K562 (cell line): ENCODE measurements around the gene FSTL3. TPM values are rescaled to one million over a fixed set of nuclear protein-coding genes. Genes with fewer than 3 reads are reported as not detected.

ENCODE experiments used
- ATAC-seq: fragments of 200-7000 bp; cut with Tn5 transposase; 3 replicates; pipeline ENCODE4 v1.9.1; 2020; ENCODE audit warnings: moderate library complexity
- BruUV-seq: library from RNA; stranded (reverse); fragments of 400-500 nt; replicated peaks from 2 replicates; lab custom pipeline; 2021; lab: Mats Ljungman, UMichigan
- CTCF ChIA-PET: fragments of 300-600 bp; formaldehyde crosslinking; extraction: SDS; loops from one replicate; lab custom pipeline; 2021; ENCODE audit warnings: low intra/inter-chr PET ratio; lab: Yijun Ruan, JAX
- POLR2A ChIA-PET: fragments of 300-600, 350-650 bp; sonication (Branson Sonifier 250); formaldehyde crosslinking; extraction: SDS; loops from one replicate; lab custom pipeline; 2021; ENCODE audit warnings: antibody characterized with exemption, inconsistent platforms; lab: Yijun Ruan, JAX
- DNase-seq, 4 experiments: peaks; one replicate each; pipeline versions ENCODE4 v3.0.0 to v3.0.0-alpha.2; 2011 to 2018; ENCODE audit warnings: low spot score in 3 of 4, mixed read lengths in 3 of 4; ENCODE audit errors: extremely low read depth in 1 of 4
- FAIRE-seq: peaks from 2 replicates; lab custom pipeline; 2011; peaks lifted over from hg19 to GRCh38; lab: Jason Lieb, UNC
- H2AFZ ChIP-seq: 2 replicates; pipeline ENCODE4 v1.6.0; 2011; ENCODE audit warnings: low read depth, low read length, control low read depth, inconsistent platforms
- H3K27ac ChIP-seq: fragments of 200-600 bp; 3 replicates; pipeline ENCODE4 v1.8.0; 2011; ENCODE audit warnings: low read depth, mild to moderate bottlenecking, control low read depth, inconsistent platforms, low read length, moderate library complexity, mixed read lengths; ENCODE audit errors: extremely low read depth
- H3K27me3 ChIP-seq, 2 experiments: fragments of 300-600 bp in 1 of 2; 2 replicates in 1 of 2; 3 replicates in 1 of 2; pipeline versions ENCODE4 v1.6.0 to v1.8.0; 2011; ENCODE audit warnings: inconsistent platforms in 2 of 2, low read length in 2 of 2, mild to moderate bottlenecking in 1 of 2, mixed read lengths in 1 of 2, moderate library complexity in 1 of 2; ENCODE audit not compliant: control insufficient read depth in 2 of 2, insufficient read depth in 2 of 2
- H3K36me3 ChIP-seq: fragments of 300-600 bp; 3 replicates; pipeline ENCODE4 v1.8.0; 2011; ENCODE audit warnings: mild to moderate bottlenecking, low read length, inconsistent platforms; ENCODE audit not compliant: control insufficient read depth, insufficient read depth
- H3K4me1 ChIP-seq, 2 experiments: fragments of 200-600 bp in 1 of 2; replicated peaks in 1 of 2; 2 replicates in 1 of 2; 3 replicates in 1 of 2; pipeline versions ENCODE4 v1.5.1 to v1.8.0; 2011; ENCODE audit warnings: inconsistent platforms in 2 of 2, low read length in 2 of 2, mild to moderate bottlenecking in 1 of 2, mixed read lengths in 1 of 2, moderate library complexity in 1 of 2; ENCODE audit not compliant: control insufficient read depth in 2 of 2, insufficient read depth in 2 of 2
- H3K4me2 ChIP-seq: 2 replicates; pipeline ENCODE4 v1.6.1; 2011; ENCODE audit warnings: low read length, control low read depth, inconsistent platforms, mixed read lengths; ENCODE audit not compliant: insufficient read depth
- H3K4me3 ChIP-seq: fragments of 200-600 bp; sonication (generic), shearing (Covaris generic); 2 replicates; pipeline ENCODE4 v1.5.1; 2016; ENCODE audit warnings: control low read depth, inconsistent platforms
- H3K79me2 ChIP-seq: fragments of 200-600 bp; 3 replicates; pipeline ENCODE4 v1.8.0; 2011; ENCODE audit warnings: low read length, inconsistent platforms; ENCODE audit not compliant: control insufficient read depth, insufficient read depth
- H3K9ac ChIP-seq, 2 experiments: 2 replicates each; pipeline versions ENCODE4 v1.6.0 to v1.6.1; 2011; ENCODE audit warnings: low read depth in 2 of 2, low read length in 2 of 2, control low read depth in 1 of 2, inconsistent platforms in 1 of 2, mild to moderate bottlenecking in 1 of 2, mixed read lengths in 1 of 2; ENCODE audit not compliant: insufficient read depth in 1 of 2
- H3K9me1 ChIP-seq: one replicate; pipeline ENCODE4 v1.6.0; 2011; ENCODE audit warnings: inconsistent platforms, mild to moderate bottlenecking, low read length, moderate library complexity; ENCODE audit not compliant: control insufficient read depth, insufficient read depth
- H3K9me3 ChIP-seq: replicated peaks from 2 replicates; pipeline ENCODE4 v1.5.1; 2011; ENCODE audit warnings: low read depth, low read length, inconsistent platforms; ENCODE audit not compliant: control insufficient read depth, insufficient read depth
- H4K20me1 ChIP-seq: replicated peaks from 2 replicates; pipeline ENCODE4 v1.6.1; 2011; ENCODE audit warnings: low read length, inconsistent platforms, mixed read lengths; ENCODE audit not compliant: control insufficient read depth, insufficient read depth
- FOXP4 ChIP-seq: sonication (generic); formaldehyde crosslinking; IDR thresholded peaks from 2 replicates; pipeline ENCODE4 v1.8.0; 2022; ENCODE audit warnings: mild to moderate bottlenecking, missing genetic modification reagents, borderline replicate concordance
- ILF3 ChIP-seq: fragments of 450-650 bp; IDR thresholded peaks from 2 replicates; pipeline ENCODE4 v1.6.1; 2018; ENCODE audit warnings: antibody characterized with exemption, mild to moderate bottlenecking, moderate library complexity, borderline replicate concordance
- NEUROD1 ChIP-seq: fragments of 150-350 bp; IDR thresholded peaks from 2 replicates; pipeline ENCODE4 v1.6.1; 2014; ENCODE audit warnings: borderline replicate concordance, low read length, low read depth; ENCODE audit not compliant: partially characterized antibody
- ZBTB33 ChIP-seq: sonication (generic); formaldehyde crosslinking; IDR thresholded peaks from 2 replicates; pipeline ENCODE4 v1.8.1; 2023; ENCODE audit warnings: mild to moderate bottlenecking, missing genetic modification reagents
- ZFP91 ChIP-seq: sonication (generic); formaldehyde crosslinking; IDR thresholded peaks from 2 replicates; pipeline ENCODE4 v1.8.0; 2022; ENCODE audit warnings: mild to moderate bottlenecking, missing genetic modification reagents
- ZNF146 ChIP-seq: IDR thresholded peaks from one replicate; pipeline ENCODE4 v1.6.1; 2018; ENCODE audit warnings: missing compliant biosample characterization; ENCODE audit not compliant: unreplicated experiment
- ZNF561 ChIP-seq: fragments of 450-650 bp; formaldehyde crosslinking; conservative IDR thresholded peaks from 2 replicates; pipeline ENCODE4 v1.4.0; 2020; ENCODE audit warnings: mild to moderate bottlenecking, moderate library complexity
- WGBS: fragments of 100-300 bp; shearing (Covaris generic); methylation state at CpG from one replicate; pipeline ENCODE4 v1.1.6; 2016; ENCODE audit warnings: low coverage, mixed read lengths; ENCODE audit not compliant: insufficient coverage; ENCODE audit errors: missing lambda C conversion rate; 5-methylcytosine and 5-hydroxymethylcytosine counted together
- in situ Hi-C: fragments of 300-500 bp; cut with MboI; formaldehyde crosslinking; loops from 4 replicates; pipeline ENCODE4 v1.15.0; 2018; ENCODE audit warnings: inconsistent platforms, mixed read lengths
- intact Hi-C: fragments of 100-400 bp; cut with micrococcal nuclease; formaldehyde crosslinking; loops from 2 replicates; pipeline ENCODE4 v1.14.2; 2022
- polyA plus RNA-seq, 8 experiments: library from polyadenylated mRNA; depleted of rRNA in 4 of 8; stranded (reverse) in 5 of 8; unstranded in 3 of 8; fragments of >200 nt; fragmentation: Nextera tagmentation in 2 of 8; fragmentation: Illumina TruSeq in 1 of 8; extraction: Ambion mirVana in 2 of 8; extraction: Trizol in 1 of 8; gene quantifications; 2 replicates each; pipeline versions ENCODE4 v1.2.1 to v1.2.3, GENCODE V29; 2011 to 2014; ENCODE audit warnings: inconsistent platforms in 1 of 8, missing spikeins in 1 of 8
- total RNA-seq, 7 experiments: library from RNA; depleted of rRNA in 6 of 7; stranded (reverse); fragments of >200 nt in 6 of 7; fragmentation: Illumina TruSeq in 2 of 7; extraction: Trizol in 2 of 7; gene quantifications; 2 replicates each; pipeline versions ENCODE4 v1.2.1 to v1.2.3, GENCODE V29; 2011 to 2021; ENCODE audit warnings: low replicate concordance in 1 of 7

Gene FSTL3
- total and polyA plus RNA-seq, 9 of the 15 experiments (the other 6 are each of a cell fraction or from before 2014, with no cell fraction given) = 0.35 to 6.8 (median 4.2) TPM; not detected in 1

GRCh38 chr19:670609-671075, 5.5 kb upstream of the FSTL3 start:
- DNase-seq (no peak), ATAC-seq (peak; percentile 65; the same call in 2 of the 3 replicates), FAIRE-seq (no peak)
- H3K4me2 ChIP-seq = no peak overlapping the region
- peaks cover 7% of the 10 kb centered on the region for H3K9me3 ChIP-seq
- H3K4me3 ChIP-seq = no peak overlapping the region
- H3K4me1 ChIP-seq = peaks cover 6 to 28% of the 10 kb centered on the region in 2 experiments
- no TSS peak for BruUV-seq
- in situ Hi-C loops = no loop called here
- H3K9me1 ChIP-seq = no peaks in the 10 kb centered on the region
- H4K20me1 ChIP-seq = no peaks in the 10 kb centered on the region
- no peak overlapping the region for H3K9ac ChIP-seq
- no peak for TF ChIP-seq ZNF146 (CRISPR knock-in tag)
- no peak for TF ChIP-seq FOXP4 (CRISPR knock-in tag)
- peak; percentile 91 for TF ChIP-seq ZBTB33 (CRISPR knock-in tag)
- TF ChIP-seq ILF3 = no peak
- TF ChIP-seq ZNF561 (CRISPR knock-in tag) = no peak
- TF ChIP-seq ZFP91 (CRISPR knock-in tag) = no peak
- TF ChIP-seq NEUROD1 = no peak
- POLR2A ChIA-PET = interaction anchor here (1.3 to 1.5 kb wide), 2 partner anchors 10 to 11 kb away, joined by 3 to 8 read pairs; no protein-coding TSS in a partner anchor
- no peak overlapping the region for H2AFZ ChIP-seq
- no peak overlapping the region for H3K27ac ChIP-seq
- CTCF ChIA-PET = no interaction called here
- intact Hi-C loops = no loop called here
- 62% methylated on average over 9 of the region's 9 CpGs for WGBS
- H3K79me2 ChIP-seq = no peaks in the 10 kb centered on the region
- no peaks in the 10 kb centered on the region for H3K27me3 ChIP-seq
- H3K36me3 ChIP-seq = no peaks in the 10 kb centered on the region
